ENCODE measurements around the gene SIGLEC12. TPM values are rescaled to one million over a fixed set of nuclear protein-coding genes. Genes with fewer than 3 reads are reported as not detected.

Gene SIGLEC12
- polyA plus RNA-seq, 1 donor (not counting 4 experiments of a cell fraction or from before 2014, with no cell fraction given), result not detected

DNA sequence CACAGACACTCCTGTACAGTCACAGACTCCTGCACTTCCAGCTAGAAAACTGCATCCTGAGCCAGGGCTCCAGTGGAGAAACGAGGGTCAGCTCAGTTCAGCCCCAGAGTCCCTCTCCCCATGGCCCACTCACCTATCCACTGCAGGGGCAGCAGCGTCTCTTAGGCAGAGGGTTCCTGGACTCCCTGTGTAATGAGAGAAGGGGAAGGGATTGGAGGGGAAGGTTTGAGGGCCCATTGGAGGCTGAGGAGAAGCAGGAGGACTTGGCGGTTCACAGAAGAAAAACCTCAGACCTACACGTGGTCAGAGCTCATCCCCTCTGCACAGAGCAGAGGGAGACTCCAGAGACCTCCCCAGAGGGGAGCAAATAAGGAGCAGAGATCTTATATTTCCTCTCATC, 32.4 kb downstream of the SIGLEC12 start:
- no peak for TF ChIP-seq EZH2 (IDR thresholded peaks at IDR 0.05; ENCODE audit: low read length)
- TF ChIP-seq, protein P1, sequence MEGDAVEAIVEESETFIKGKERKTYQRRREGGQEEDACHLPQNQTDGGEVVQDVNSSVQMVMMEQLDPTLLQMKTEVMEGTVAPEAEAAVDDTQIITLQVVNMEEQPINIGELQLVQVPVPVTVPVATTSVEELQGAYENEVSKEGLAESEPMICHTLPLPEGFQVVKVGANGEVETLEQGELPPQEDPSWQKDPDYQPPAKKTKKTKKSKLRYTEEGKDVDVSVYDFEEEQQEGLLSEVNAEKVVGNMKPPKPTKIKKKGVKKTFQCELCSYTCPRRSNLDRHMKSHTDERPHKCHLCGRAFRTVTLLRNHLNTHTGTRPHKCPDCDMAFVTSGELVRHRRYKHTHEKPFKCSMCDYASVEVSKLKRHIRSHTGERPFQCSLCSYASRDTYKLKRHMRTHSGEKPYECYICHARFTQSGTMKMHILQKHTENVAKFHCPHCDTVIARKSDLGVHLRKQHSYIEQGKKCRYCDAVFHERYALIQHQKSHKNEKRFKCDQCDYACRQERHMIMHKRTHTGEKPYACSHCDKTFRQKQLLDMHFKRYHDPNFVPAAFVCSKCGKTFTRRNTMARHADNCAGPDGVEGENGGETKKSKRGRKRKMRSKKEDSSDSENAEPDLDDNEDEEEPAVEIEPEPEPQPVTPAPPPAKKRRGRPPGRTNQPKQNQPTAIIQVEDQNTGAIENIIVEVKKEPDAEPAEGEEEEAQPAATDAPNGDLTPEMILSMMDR (optimal IDR thresholded peaks at IDR 0.05 in 1 of 3, IDR thresholded peaks at IDR 0.05 in 1 of 3, conservative IDR thresholded peaks at IDR 0.05 in 1 of 3; ENCODE audit: extremely low read depth in 1 of 3, insufficient read depth in 2 of 3, low read length in 3 of 3), result no peak
- no peak overlapping the region for H3K27ac ChIP-seq (ENCODE audit: control insufficient read depth, insufficient read depth, low read length)
- no peak for FAIRE-seq

DNA sequence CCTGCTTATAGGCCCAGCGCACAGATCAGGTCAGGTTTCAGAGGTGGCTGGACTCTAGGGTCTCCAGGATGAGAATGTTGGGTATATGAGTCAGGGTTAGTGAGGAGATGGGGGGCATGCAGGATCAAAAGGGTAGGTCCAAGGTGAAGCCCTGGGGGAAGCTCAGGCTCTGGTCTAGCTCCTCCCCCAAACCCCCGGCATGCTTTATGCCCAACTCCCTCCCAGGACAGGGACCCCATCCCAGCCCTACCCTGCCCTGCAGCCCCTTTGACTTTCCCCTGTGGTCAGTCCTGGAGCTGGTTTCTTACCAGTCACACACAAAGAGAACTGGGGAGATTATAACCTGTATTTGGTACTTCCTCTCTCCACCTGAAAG, 33.1 kb downstream of the SIGLEC12 start:
- Histone ChIP-seq H3K4me3 (ENCODE audit: control insufficient read depth in 2 of 3, extremely low read depth in 1 of 3, insufficient read depth in 2 of 3, low read depth in 1 of 3, low read length in 3 of 3) (no peak overlapping the region), H4K20me1 (ENCODE audit: control insufficient read depth, extremely low read depth, insufficient read depth, low read length) (no peaks in the 10 kb centered on the region), H3K27ac (ENCODE audit: control insufficient read depth, insufficient read depth, low read length) (no peak overlapping the region), H3K79me2 (ENCODE audit: control insufficient read depth, insufficient read depth, low read length) (no peaks in the 10 kb centered on the region), H3K4me2 (ENCODE audit: control insufficient read depth, extremely low read depth, insufficient read depth, low read depth, low read length) (no peak overlapping the region), H3K4me1 (ENCODE audit: control insufficient read depth, extremely low read depth, insufficient read depth, low read length) (no peaks in the 10 kb centered on the region), H3K36me3 (ENCODE audit: control insufficient read depth in 2 of 2, extremely low read depth in 1 of 2, insufficient read depth in 2 of 2, low read length in 2 of 2) (no peaks in the 10 kb centered on the region), H3K9me3 (ENCODE audit: control insufficient read depth, low read depth, low read length) (no peaks in the 10 kb centered on the region), H3K27me3 (ENCODE audit: control insufficient read depth, extremely low read depth, insufficient read depth, low read length) (no peaks in the 10 kb centered on the region), H3K9ac (ENCODE audit: control insufficient read depth, extremely low read depth, insufficient read depth, low read length) (no peak overlapping the region), H2AFZ (ENCODE audit: control insufficient read depth, low read length) (no peak overlapping the region), H3K9me1 (ENCODE audit: control insufficient read depth, extremely low read depth, insufficient read depth, low read length) (no peaks in the 10 kb centered on the region)
- TF ChIP-seq EZH2 (IDR thresholded peaks at IDR 0.05; ENCODE audit: low read length), result no peak
- TF ChIP-seq, protein P1 (optimal IDR thresholded peaks at IDR 0.05 in 1 of 3, IDR thresholded peaks at IDR 0.05 in 1 of 3, conservative IDR thresholded peaks at IDR 0.05 in 1 of 3; ENCODE audit: extremely low read depth in 1 of 3, insufficient read depth in 2 of 3, low read length in 3 of 3), result no peak
- dilution Hi-C loops (cut with MboI; ENCODE audit: extremely low pct_ligation_motif_present, low sequenced_read_pairs), result no loop called here
- FAIRE-seq (no peak), DNase-seq (ENCODE audit: low read depth, low spot score) (no peak)

More for the DNA sequence above, 32.4 kb downstream of the SIGLEC12 start:
- Histone ChIP-seq H4K20me1 (ENCODE audit: control insufficient read depth, extremely low read depth, insufficient read depth, low read length) (no peaks in the 10 kb centered on the region), H3K9ac (ENCODE audit: control insufficient read depth, extremely low read depth, insufficient read depth, low read length) (no peak overlapping the region), H3K27me3 (ENCODE audit: control insufficient read depth, extremely low read depth, insufficient read depth, low read length) (no peaks in the 10 kb centered on the region), H3K4me3 (ENCODE audit: control insufficient read depth in 2 of 3, extremely low read depth in 1 of 3, insufficient read depth in 2 of 3, low read depth in 1 of 3, low read length in 3 of 3) (no peak overlapping the region), H3K36me3 (ENCODE audit: control insufficient read depth in 2 of 2, extremely low read depth in 1 of 2, insufficient read depth in 2 of 2, low read length in 2 of 2) (no peaks in the 10 kb centered on the region), H2AFZ (ENCODE audit: control insufficient read depth, low read length) (no peak overlapping the region), H3K79me2 (ENCODE audit: control insufficient read depth, insufficient read depth, low read length) (no peaks in the 10 kb centered on the region), H3K9me1 (ENCODE audit: control insufficient read depth, extremely low read depth, insufficient read depth, low read length) (no peaks in the 10 kb centered on the region), H3K9me3 (ENCODE audit: control insufficient read depth, low read depth, low read length) (no peaks in the 10 kb centered on the region), H3K4me1 (ENCODE audit: control insufficient read depth, extremely low read depth, insufficient read depth, low read length) (no peaks in the 10 kb centered on the region), H3K4me2 (ENCODE audit: control insufficient read depth, extremely low read depth, insufficient read depth, low read depth, low read length) (no peak overlapping the region)
- no peak for DNase-seq (ENCODE audit: low read depth, low spot score)
- dilution Hi-C loops (cut with MboI; ENCODE audit: extremely low pct_ligation_motif_present, low sequenced_read_pairs), result no loop called here

Data from keratinocyte (primary cell).